Stimulated activated CD8-positive, alpha-beta memory T cell treated with anti-CD3 and anti-CD28 coated beads, Interleukin-4, amount 100 ng/mL, for 24 hours (primary cell): ENCODE data around the gene ARHGAP12.
"Not testable (repeated sequence)": the region's sequence is repeated elsewhere in the genome, so short reads cannot be mapped to it uniquely, and the experiment has no call there.

Source experiments
- DNase-seq: peaks from one replicate; pipeline ENCODE4 v3.0.0-alpha.2; 2020; ENCODE audit warnings: low read depth

ARHGAP12 gene

DNA sequence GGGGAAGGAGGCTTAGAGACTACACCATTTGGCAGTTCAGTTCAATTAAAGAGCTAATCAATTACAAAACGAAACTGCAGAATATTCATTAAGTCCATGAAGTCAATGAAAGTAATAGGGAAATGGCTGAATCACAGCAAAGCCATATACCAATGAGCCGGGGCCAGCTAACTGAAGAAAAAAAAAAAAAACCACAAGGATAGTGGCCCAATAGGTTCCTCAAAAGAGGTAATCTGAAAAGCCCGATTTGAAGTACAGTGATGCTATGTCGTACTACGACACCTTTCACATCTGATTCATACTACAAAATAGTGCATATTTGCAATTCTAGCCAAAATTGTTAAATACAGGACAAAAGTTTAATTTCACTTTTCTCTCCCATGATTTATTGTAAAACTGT is 2.5 kb downstream of the ARHGAP12 start:
- no peak for DNase-seq

DNA sequence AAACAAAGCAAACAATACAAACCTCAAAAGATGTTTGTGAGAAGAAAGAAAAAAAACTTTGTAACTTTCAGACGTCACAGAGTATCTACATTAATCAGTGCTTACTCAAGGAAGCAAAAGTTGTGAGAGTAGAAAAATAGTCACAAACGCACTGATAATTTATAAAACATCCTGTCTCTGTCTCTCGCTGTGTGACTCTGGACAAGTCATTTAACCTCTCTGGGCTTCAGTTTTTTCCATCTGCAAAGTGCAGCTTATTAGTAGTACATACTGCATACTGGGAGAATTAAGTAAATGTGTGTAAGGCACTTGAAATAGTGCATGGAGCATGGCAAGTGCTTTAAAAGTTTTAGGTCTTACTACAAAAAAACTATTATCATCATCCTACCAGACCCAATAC is 3.8 kb downstream of the ARHGAP12 start:
- no peak for DNase-seq

DNA sequence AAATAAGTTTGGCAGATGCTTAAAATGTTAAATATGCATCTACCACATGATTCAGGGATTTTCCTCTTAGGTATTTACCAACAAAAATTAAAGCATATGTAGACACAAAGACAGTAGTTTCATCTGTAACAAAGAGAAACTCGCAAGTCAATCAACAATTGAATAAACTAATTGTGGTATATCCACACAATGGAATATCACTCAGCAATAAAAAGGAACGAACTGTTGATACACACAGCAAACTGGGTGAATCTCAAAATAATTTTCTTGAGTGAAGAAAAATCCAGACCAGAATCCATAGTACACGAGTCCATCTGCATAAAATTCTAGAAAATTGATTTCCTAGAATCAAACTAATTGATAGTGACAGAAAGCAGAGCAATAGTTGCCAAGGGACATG is 5.2 kb downstream of the ARHGAP12 start:
- no peak for DNase-seq

DNA sequence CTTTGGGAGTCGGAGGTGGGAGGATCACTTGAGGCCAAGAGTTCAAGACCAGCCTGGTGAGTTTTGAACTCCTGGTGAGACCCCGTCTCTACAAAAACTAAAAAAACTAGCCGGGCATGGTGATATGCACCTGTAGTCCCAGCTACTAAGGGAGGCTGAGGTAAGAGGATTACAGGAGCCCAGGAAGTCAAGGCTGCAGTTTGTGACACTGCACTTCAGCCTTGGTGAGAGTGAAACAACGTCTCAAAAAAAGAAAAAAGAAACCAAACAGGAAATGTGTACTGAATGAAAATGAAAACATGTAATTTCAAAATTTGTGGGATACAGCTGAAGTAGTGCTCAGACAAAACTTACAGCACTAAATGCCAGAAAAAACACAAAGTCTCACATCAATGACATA is 7.6 kb downstream of the ARHGAP12 start:
- no peak for DNase-seq

DNA sequence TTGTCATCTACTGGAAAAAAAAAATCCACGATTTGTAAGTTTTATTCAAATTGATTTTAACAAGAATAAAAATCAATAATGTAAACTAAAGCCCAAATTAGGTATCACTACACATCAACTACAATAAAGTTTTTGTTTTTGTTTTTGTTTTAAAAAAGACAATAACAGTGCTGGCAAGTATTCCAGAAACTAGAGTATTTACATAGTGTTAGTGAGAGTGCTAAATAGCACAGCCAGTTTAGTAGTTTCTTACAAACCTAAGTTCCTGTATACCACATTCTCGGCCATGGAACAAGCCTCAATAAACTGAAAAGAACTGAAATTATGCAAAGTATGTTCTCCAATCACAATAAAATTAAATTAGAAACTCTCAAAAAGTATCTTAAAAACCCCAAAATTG is 8.1 kb downstream of the ARHGAP12 start:
- no peak for DNase-seq

- DNase-seq = no peak
Measured at GRCh38 chr10:31918671-31919409, 9.8 kb downstream of the ARHGAP12 start.

GRCh38 chr10:31914370-31914769 is 14.3 kb downstream of the ARHGAP12 start:
- DNase-seq = no peak

- DNase-seq = no peak
Measured at GRCh38 chr10:31912898-31913850, 15.5 kb downstream of the ARHGAP12 start.

DNA sequence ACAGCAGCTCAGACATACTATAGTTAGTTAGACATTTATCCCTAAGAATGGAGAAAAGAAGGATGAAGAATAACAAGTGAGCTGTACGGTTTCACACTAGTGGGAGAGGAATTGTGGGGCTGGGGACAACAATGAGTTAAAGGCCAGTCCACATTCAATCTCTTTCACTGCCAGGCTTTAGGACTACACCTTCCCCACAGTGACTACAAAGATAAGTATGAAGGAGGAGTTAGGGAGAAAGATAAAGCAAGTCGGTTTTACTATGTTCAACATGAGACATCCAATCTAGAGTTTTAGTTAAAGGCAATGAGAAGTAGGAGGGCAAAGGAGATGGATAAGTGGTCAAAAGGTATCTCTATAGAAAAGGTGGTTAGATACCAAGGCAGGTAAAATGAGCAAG is 16.3 kb downstream of the ARHGAP12 start:
- DNase-seq = no peak

- no peak for DNase-seq
Measured at GRCh38 chr10:31910016-31910415, 18.6 kb downstream of the ARHGAP12 start.

DNA sequence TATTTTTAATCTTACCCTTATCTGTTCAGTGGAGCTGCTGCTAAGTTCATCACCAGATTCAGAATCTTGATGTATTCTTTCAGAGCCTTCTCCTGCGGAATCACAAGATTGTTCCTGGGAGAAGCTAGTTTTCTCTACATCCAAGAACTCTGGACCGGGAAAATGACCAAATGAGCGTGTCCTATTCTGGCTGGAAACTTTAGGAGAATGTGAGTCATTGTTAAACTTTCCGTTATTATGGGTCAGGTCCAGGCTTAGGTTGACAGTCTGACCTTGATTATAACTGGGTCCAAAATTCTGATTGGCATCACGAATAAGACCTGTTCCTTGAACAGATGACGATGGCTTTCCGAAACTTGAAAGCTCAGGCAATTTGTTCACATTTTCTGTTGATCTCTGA is 20.5 kb downstream of the ARHGAP12 start:
- DNase-seq = no peak

DNA sequence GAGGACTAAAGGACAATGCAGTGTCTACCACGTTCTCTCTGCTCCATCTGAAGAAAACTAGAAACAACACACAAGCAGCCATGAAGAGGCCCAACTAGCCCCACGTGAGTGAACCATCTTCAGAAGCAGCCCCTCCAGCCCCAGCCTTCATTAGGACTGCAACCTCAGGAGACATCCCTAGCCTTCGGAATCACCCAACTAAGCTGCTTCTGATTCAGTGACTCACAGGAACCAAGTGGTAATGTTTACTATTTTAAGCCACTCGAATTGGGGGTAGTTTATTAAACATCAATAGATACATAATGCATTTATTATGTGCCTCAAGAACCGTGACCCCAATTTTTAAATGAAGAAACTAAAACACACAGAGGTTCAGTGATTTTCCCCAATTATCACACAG is 22.6 kb downstream of the ARHGAP12 start:
- DNase-seq = no peak

DNA sequence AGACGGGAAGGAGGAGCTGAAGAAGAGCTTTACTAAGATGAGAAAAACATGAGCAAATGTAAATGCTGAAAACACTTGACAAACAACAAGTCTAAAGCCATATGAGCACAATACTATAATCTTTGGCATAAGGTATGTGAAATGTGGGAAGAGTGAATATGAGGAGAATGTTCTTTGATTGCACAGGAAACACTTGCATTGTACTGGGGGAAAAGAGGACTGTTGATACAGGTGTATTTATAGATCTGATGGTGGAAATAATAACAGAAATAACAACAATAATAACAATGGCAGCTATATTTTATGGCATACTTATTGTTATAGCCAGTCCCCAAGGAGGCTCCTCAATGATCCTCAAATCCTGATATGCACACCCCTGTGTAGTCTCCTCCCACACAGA is 23.0 kb downstream of the ARHGAP12 start:
- no peak for DNase-seq

GRCh38 chr10:31902625-31903024 is 26.0 kb downstream of the ARHGAP12 start:
- DNase-seq = no peak

DNA sequence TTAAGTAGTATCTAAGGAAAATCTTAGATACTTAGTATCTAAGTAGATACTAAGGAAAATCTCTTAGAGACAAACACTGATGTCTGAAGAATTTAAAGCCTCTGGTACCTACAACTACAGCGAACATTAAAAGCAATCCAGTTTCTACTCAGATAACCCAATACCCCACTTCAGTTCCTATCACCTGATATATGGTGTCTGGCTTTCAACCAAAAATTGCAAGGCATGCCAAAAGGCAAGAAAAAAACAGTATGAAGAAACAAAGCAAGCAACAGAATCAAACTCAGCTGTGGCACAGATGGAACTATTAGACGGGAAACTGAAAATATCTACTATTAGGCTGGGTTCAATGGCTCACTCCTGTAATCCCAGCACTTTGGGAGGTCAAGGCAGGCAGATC is 31.1 kb downstream of the ARHGAP12 start:
- no peak for DNase-seq

DNA sequence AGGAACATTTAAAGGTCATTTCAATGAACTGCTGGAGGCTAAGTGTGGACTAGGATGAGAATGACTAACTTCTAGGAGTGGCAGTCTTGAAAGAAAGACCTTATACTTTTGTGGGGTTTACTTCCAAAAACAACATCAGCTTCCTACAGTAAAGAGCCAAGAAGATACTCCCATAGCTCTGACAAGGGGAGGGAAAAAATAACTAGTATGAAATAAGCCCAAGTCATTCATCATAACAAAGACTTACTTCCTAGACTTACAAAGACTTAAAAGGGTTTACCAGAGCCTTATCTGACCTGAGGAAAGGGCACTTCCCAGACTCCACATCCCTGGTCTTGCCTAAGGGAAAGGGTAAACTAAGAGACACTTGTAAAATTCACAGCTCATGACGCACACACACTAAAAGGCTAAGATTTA is 31.7 kb downstream of the ARHGAP12 start:
- DNase-seq = no peak

- not testable (repeated sequence) for DNase-seq
Measured at GRCh38 chr10:31895722-31896121, 32.9 kb downstream of the ARHGAP12 start.

DNA sequence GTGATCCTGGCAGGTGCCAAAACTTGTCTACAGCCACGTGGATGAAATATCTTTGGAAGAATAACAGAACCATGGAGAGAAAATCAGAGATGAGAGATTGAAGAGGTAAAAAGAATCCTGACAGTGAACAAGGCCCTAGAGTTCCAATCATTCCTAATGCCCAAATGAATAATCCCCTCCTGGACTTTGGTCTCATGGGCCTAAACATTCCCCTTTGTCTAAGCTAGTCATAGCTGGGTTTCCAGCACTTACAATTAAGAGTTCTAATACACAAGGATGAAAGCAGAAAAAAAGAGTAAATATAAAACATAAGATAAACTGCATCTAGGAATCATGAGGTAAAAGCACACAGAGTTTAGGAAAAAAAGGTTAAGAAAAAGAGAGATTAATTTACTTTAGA is 40.2 kb downstream of the ARHGAP12 start:
- no peak for DNase-seq

DNA sequence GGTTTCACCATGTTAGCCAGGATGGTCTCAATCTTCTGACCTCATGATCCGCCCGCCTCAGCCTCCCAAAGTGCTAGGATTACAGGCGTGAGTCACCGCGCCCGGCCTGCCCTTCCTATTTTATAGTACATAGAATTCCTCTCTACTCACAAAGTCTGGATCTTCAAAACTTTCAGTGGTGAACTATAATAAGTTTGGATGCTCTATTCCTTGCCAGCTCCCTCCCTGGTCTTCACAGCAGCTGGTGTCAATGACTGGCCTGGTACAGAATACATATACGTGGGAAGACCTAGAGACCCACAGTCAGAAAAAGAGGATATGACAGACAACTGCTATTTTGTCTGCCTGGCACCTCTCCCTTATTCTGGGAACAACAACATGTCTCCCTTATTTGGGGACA is 40.8 kb downstream of the ARHGAP12 start:
- DNase-seq = no peak

DNA sequence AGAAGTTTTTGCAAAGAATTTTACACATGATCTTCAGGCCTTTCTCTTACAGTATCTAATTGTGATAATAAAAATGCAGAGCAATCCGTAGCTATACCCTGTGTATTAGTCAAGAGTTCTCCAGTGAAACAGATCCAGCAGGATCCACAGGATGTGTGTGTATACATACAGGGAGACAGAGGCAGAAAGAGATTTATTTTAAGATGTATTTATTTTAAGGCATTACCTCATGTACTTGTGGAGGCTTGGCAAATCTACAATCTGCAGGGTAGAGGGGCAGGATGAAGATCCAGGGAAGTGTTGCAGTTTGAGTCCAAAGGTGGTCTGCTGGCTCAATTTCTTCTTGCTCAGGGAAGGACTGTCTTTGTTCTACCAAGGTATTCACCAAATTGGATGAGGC is 41.7 kb downstream of the ARHGAP12 start:
- no peak for DNase-seq

GRCh38 chr10:31885971-31886370 is 42.7 kb downstream of the ARHGAP12 start:
- DNase-seq = no peak

- DNase-seq = no peak
Measured at GRCh38 chr10:31884386-31884785, 44.2 kb downstream of the ARHGAP12 start.

GRCh38 chr10:31883397-31883796 is 45.2 kb downstream of the ARHGAP12 start:
- no peak for DNase-seq
